Cardiac muscle cell (in vitro differentiated cells and primary cell): ENCODE measurements around the gene UGT1A8. TPM values are rescaled to one million over a fixed set of nuclear protein-coding genes. Genes with fewer than 3 reads are reported as not detected.

Experiments
- DNase-seq, 2 donors: peaks; one replicate each; pipeline versions ENCODE4 v3.0.0 to v3.0.0-alpha.2; 2010 to 2017; ENCODE audit warnings: low read depth in 1 of 2, low spot score in 1 of 2
- H3K27ac ChIP-seq: fragments of 200-600 bp; sonication (generic); 2 replicates; pipeline ENCODE4 v1.5.1; 2016
- H3K27me3 ChIP-seq: fragments of 200-600 bp; sonication (generic); 2 replicates; pipeline ENCODE4 v1.6.0; 2016; ENCODE audit warnings: control low read depth
- H3K36me3 ChIP-seq: fragments of 200-600 bp; sonication (generic); 2 replicates; pipeline ENCODE4 v1.5.1; 2016; ENCODE audit warnings: control low read depth
- H3K4me1 ChIP-seq: fragments of 200-600 bp; sonication (generic); 2 replicates; pipeline ENCODE4 v1.8.1; 2017; ENCODE audit warnings: low read depth, mild to moderate bottlenecking, mixed run types
- H3K4me3 ChIP-seq: fragments of 200-600 bp; sonication (generic); 2 replicates; pipeline ENCODE4 v1.5.1; 2016; ENCODE audit warnings: mild to moderate bottlenecking
- H3K9me3 ChIP-seq: fragments of 200-600 bp; sonication (generic); 2 replicates; pipeline ENCODE4 v1.5.1; 2017; ENCODE audit warnings: low read depth, mild to moderate bottlenecking, control low read depth
- CTCF ChIP-seq: IDR thresholded peaks from 2 replicates; pipeline ENCODE4 v1.5.1; 2012; ENCODE audit warnings: low read depth, mild to moderate bottlenecking, low read length
- polyA plus RNA-seq: library from polyadenylated mRNA; unstranded; fragments of >200 nt; fragmentation: Nextera tagmentation; extraction: Ambion mirVana; gene quantifications from 2 replicates; pipeline ENCODE4 v1.2.1, GENCODE V29; 2016
- total RNA-seq: library from RNA; depleted of rRNA; stranded (reverse); fragments of >200 nt; gene quantifications from 2 replicates; pipeline ENCODE4 v1.2.3, GENCODE V29; 2016

Gene UGT1A8
- total and polyA plus RNA-seq, 2 experiments from 2014 or later = not detected

- H3K36me3 ChIP-seq = no peaks in the 10 kb centered on the region
- no peak for DNase-seq
- no peaks in the 10 kb centered on the region for H3K9me3 ChIP-seq
- H3K27me3 ChIP-seq = no peaks in the 10 kb centered on the region
- H3K27ac ChIP-seq = no peak overlapping the region
- H3K4me3 ChIP-seq = no peak overlapping the region
- no peak for TF ChIP-seq CTCF
- no peaks in the 10 kb centered on the region for H3K4me1 ChIP-seq
These were observed 184.8 kb downstream of the UGT1A8 start for GRCh38 chr2:233802132-233802815.

- Histone ChIP-seq H3K36me3 (no peaks in the 10 kb centered on the region), H3K4me1 (no peaks in the 10 kb centered on the region), H3K4me3 (no peak overlapping the region), H3K9me3 (no peaks in the 10 kb centered on the region), H3K27ac (no peak overlapping the region), H3K27me3 (no peaks in the 10 kb centered on the region)
- no peak for DNase-seq
- TF ChIP-seq CTCF = no peak
These were observed 186.0 kb downstream of the UGT1A8 start for GRCh38 chr2:233803292-233803911.

- no peaks in the 10 kb centered on the region for H3K27me3 ChIP-seq
- H3K4me3 ChIP-seq = no peak overlapping the region
- H3K27ac ChIP-seq = no peak overlapping the region
- DNase-seq = no peak
- no peaks in the 10 kb centered on the region for H3K9me3 ChIP-seq
- H3K36me3 ChIP-seq = no peaks in the 10 kb centered on the region
- no peak for TF ChIP-seq CTCF
- no peaks in the 10 kb centered on the region for H3K4me1 ChIP-seq
These were observed 186.6 kb downstream of the UGT1A8 start for GRCh38 chr2:233803994-233804393.

- Histone ChIP-seq H3K4me1 (no peaks in the 10 kb centered on the region), H3K4me3 (no peak overlapping the region), H3K27ac (no peak overlapping the region), H3K27me3 (no peaks in the 10 kb centered on the region), H3K36me3 (no peaks in the 10 kb centered on the region), H3K9me3 (no peaks in the 10 kb centered on the region)
- no peak for DNase-seq
- no peak for TF ChIP-seq CTCF
These were observed 189.9 kb downstream of the UGT1A8 start for GRCh38 chr2:233807215-233807865.

- no peak overlapping the region for H3K4me3 ChIP-seq
- H3K36me3 ChIP-seq = no peaks in the 10 kb centered on the region
- H3K27me3 ChIP-seq = no peaks in the 10 kb centered on the region
- H3K4me1 ChIP-seq = no peaks in the 10 kb centered on the region
- DNase-seq = no peak
- H3K27ac ChIP-seq = no peak overlapping the region
- H3K9me3 ChIP-seq = no peaks in the 10 kb centered on the region
- TF ChIP-seq CTCF = no peak
These were observed 190.8 kb downstream of the UGT1A8 start for GRCh38 chr2:233807966-233808935.
